Measurements from ENCODE around the gene FAM163A.

GRCh38 chr1:179818743-179819173, 75.7 kb downstream of the FAM163A start:
- no peak for TF ChIP-seq CTCF (IDR thresholded peaks at IDR 0.05)
- TF ChIP-seq POLR2A (IDR thresholded peaks at IDR 0.05): no peak

Measured in adrenal gland (tissue), 5 donors.